ENCODE results near the gene EXOC2.
"Not testable (repeated sequence)": the region's sequence is repeated elsewhere in the genome, so short reads cannot be mapped to it uniquely, and the experiment has no call there.

EXOC2 gene

DNA sequence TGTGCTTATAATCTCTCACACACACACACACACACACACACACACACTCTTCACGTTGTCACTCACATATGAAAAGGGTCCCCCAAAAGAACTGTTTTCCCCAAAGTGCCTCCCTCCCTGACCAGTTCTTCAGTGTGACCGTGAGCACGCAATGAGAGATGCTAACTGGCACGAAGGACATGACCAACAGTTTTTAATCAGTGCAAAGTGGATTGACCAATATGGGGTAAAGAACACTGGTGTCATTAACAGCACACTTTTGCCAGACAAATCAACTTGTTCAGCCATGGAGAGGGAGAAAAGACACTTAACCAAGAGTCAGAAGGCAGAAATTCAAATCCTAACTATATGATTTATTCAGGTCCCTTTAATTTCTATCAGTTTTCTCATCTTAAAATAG is 15.0 kb downstream of the EXOC2 start:
- no peak for FAIRE-seq

DNA sequence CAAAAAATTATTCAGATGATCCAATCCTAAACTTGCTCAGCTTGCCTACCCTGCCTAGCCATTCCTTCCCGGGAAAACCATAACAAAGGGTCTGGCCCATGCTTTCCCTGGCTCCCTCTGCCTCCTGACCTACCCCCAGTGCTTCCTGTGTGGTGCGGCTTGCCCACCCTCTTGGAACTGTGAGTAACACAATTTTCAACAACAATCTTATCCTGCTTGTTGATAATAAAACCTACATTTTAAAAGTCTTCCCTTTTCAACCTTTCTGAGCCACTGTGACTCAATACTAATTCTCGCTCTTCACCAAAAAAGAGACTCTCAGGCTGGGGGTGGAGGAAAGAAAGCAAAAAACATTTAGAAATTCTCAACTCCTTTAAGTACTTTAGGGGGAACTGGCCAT is 18.0 kb downstream of the EXOC2 start:
- no peak for FAIRE-seq

DNA sequence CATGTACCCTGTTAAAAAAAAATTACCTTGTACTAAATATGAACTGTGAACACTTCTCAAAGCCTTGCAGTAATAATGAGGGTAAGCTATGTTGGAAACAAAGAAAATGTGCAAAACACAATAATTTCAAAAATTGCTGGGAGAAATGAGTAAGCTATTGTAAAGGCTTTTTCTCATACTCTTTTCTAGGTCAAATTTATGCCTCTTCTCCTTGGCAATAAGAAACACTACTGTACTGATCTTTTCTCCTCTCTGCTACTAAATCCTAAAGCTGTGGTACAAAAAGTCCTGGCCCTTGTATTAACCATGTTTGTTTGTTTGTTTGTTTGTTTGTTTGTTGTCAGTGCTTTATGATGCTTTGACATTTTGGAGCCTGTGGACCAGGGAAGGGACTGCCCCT is 18.5 kb downstream of the EXOC2 start:
- no peak for FAIRE-seq

DNA sequence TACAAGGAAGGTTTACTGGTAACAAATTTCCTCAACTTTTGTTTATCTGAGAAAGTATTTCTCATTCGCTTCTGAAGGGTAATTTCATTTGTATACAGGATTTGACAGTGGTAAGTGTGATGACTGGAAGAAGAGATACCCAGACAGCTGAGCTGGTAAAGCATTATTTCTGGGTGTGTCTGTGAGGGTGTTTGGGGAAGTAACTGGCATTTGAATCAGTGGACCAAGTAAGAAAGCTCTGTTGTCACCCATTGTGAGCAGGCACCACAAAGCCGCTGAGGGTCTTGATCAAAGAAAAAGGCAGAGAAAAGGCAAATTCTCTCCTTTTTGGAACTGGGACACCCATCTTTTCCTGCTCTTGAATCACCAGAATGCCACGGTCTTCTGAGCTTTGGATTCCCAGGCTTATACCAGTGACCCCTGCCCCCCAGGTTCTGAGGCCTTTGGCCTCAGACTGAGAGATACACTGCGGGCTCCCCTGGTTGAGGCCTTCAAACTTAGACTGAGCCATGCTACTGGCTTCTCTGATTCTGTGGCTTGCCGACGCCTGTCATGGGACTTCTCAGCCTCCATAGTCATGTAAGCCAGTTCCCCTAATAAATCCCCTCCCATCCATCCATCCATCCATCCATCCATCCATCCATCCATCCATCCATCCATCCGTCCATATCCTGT is 25.5 kb downstream of the EXOC2 start:
- FAIRE-seq: no peak

DNA sequence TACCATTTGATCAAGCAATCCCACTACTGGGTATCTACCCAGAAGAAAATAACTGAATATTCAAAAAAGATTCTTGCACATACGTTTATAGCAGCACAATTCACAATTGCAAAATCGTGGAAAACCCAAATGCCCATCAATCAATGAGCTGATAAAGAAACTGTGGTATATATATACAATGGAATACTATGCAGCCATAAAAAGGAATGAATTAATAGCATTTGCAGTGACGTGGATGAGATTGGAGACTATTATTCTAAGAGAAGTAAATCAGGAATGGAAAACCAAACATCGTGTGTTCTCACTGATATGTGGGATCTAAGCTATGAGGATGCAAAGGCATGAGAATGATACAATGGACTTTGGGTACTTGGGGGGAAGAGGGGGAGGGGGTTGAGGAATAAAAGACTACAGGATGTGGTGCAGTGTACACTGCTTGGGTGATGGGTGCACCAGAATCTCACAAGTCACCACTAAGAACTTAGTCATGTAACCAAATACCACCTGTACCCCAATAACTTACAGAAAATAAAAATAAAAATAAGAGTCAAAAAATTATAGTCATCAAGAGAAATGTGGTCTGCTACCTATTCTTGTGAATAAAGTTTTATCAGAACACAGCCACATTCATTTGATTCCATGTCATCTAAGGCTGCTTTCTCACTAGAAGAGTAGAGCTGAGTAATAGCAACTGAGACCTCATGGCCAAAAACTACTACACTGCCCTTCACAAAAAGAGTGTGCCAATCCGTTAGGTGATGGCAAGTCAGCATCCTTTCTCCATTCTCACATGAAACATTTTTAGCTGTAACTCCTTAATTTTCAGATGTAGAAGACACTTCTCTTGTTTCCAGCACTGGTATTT is 27.3 kb downstream of the EXOC2 start:
- FAIRE-seq: no peak

DNA sequence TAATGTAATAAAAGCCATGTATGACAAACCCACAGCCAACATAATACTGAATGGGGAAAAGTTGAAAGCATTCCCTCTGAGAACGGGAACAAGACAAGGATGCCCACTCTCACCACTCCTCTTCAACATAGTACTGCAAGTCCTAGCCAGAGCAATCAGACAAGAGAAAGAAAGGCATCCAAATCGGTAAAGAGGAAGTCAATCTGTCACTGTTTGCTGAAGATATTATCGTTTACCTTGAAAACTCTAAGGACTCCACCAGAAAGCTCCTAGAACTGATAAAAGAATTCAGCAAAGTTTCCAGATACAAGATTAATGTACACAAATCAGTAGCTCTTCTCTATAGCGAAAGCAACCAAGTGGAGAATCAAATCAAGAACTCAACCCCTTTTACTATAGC is 29.2 kb downstream of the EXOC2 start:
- not testable (repeated sequence) for FAIRE-seq

DNA sequence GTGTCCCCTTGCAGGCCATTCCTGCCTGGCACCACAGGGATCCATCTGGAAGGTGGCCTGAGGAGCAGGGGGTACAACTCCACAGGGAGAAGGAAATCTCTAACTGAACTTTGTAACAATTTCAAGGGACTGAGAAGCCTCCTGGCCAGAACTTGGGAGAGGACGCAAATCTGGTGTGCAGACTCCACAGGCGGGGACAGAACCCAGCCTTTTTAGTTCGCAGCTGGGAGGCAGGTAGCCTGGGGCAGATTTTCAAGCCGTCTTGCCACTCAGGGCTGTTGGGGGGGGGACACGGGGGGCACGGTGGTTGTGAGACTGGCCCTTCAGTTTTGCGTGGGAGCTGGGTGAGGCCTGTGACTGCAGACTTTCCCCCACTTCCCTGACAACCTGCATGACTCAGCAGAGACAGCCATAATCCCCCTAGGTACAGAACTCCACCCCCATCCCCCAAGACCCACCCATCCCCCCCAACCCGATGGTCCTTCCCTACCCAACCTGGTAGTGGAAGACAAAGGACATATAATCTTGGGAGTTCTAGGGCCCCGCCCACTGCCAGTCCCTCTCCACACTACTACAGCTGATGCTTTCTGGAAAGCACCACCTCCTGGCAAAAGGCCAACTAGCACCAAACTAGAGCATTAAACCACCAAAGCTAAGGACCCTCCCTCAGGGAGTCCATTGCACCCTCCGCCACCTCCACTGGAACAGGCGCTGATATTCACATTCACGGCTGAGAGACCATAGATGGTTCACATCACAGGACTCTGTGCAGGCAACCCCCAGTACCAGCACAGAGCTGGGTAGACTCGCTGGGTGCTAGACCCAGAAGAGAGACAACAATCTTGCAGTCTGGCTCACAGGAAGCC is 33.0 kb downstream of the EXOC2 start:
- FAIRE-seq: no peak

DNA sequence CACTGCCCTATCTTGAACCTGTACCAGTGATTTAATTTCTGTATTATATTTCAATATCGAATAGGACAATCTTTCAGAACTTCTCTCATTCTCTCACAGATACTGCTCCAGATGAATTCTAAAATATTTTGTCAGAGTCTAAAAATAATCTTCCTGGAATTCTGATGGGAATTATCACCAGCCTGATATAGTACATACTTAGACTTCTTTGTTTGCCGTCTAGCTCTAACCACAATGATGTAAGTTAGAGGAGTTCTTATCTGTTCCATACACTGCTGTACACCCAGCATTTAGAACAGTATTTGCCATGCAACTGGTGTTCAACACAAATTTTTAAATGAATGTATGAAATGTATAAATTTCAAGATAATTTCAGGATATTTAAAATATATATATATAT is 34.7 kb downstream of the EXOC2 start:
- FAIRE-seq: no peak

DNA sequence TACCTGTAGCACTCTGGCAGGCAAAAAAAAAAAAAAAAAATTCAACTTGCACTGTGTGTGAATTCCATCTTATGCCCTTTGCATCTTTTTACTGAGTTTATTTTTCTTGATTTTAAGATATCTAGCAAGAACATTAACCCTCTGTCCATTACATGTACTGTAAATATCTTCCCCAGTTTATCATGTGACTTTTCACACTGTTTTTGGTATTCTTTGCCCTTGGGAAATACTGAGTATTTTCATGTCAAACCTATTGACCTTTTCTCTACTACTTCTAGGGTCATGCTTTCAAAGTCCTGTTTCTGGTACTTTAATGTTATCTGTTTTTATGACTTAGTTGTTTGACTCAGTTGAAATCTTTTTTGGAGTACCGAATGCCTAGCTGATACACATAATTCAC is 35.2 kb downstream of the EXOC2 start:
- no peak for FAIRE-seq

DNA sequence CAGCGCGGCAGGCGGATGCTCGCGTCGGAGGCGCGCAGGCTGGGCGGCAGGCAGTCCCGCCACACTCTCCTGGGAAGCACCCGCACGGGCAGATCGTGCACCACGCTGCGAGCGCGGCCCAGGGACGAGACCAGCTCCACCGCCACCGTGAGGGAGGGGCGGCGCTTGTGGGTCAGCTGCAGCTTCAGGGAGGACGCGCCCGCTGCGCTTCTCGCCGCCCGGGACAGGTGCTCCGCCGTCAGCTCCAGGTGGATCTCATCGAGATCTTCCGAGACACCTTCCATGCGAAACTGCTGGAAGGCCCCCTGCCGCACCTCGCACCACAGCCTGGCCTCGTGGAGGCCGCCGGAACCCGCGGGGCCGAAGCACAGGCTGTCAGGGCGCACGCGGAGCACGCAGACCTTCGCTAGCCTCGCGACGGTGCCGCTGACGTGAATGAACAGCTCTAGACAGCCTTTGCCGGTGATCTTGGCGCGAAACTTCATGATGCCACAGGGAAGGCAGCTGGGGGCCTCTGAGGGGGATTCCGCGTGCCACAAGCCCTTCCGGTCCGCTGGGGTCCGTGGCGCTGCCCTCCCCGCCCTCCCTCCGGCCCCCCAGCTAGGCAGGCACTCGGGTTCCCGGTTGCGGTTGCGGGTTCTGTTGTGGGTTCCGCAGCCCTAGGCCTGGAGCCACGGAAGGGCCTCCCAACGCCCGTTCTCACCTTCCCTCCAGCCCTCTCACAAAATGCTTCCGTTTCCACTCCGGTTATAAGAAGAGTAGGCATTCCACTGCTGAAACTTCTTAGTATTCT is 36.3 kb downstream of the EXOC2 start, which contains the start of gene HUS1B:
Gene HUS1B (minus strand): TSS at position 641 of the 793 bp plus-strand sequence. CDS start 156 bp downstream, at position 485.
- no peak for FAIRE-seq

DNA sequence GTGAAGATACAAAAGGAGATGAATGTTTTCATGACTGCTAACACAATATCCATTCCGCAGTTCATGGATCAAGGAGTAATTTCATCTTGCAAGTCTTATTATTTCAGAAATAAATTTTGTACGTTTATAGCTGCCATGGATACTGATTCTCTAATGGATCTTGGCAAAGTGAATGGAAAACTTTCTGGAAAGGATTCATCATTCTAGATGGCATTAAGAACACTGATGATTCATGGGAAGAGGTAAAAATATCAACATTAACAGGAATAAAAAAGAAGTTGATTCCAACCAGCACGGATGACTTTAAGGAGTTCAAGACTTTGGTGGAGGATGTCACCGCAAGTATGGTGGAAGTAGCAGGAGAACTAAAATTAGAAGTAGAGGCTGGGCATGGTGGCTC is 38.8 kb downstream of the EXOC2 start:
- no peak for FAIRE-seq

DNA sequence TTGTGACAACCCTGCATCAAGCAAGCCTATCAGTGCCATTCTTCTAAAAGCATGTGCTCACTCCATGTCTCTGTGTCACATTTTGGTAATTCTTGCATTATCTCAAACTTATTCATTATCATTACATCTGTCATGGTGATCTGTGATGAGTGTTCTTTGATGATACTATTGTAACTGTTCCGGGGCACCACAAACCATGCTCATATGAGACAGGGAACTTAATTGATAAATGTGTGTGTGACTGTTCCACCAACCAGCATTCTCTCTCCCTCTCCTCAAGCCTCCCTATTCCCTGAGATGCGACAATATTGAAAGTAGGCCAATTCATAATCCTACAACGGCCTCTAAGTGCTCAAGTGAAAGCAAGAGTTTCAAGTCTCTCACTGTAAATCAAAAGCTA is 40.1 kb downstream of the EXOC2 start:
- FAIRE-seq: no peak

DNA sequence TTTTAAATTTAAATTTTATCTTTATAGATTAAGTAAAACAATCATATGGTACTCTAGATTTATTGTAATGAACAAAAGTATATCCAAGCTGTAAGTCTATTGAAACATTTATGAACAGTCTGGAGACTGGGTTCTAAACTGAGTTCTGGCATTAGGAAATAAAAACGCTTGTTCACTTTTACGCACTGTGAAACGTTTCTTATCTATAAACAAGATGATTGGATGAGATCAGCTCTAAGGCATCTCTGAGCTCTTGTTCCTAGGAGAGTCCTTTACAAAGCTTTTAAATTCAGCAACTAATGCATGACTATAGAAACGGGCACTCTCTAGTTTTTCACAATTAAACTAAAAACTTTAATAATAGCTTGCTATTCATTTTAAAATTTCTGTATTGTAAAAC is 42.8 kb downstream of the EXOC2 start:
- no peak for FAIRE-seq

DNA sequence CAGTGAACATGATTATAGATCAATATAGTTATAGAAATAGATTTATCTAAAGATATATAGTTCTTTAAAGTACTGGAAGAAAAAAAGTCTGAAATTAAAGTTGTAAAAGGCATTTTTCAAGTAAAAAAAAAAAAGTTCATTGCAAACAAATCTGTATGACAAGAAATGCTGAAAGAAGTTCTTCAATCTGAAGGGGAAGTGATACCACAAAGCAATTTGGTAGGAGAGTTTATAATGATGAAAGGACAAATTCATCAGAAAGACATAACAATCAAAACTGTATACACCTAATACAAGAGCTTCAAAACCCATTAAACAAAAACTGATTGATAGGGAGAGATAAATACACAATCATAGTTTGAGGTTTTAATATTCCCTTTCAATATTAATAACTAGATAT is 50.1 kb downstream of the EXOC2 start:
- no peak for FAIRE-seq

DNA sequence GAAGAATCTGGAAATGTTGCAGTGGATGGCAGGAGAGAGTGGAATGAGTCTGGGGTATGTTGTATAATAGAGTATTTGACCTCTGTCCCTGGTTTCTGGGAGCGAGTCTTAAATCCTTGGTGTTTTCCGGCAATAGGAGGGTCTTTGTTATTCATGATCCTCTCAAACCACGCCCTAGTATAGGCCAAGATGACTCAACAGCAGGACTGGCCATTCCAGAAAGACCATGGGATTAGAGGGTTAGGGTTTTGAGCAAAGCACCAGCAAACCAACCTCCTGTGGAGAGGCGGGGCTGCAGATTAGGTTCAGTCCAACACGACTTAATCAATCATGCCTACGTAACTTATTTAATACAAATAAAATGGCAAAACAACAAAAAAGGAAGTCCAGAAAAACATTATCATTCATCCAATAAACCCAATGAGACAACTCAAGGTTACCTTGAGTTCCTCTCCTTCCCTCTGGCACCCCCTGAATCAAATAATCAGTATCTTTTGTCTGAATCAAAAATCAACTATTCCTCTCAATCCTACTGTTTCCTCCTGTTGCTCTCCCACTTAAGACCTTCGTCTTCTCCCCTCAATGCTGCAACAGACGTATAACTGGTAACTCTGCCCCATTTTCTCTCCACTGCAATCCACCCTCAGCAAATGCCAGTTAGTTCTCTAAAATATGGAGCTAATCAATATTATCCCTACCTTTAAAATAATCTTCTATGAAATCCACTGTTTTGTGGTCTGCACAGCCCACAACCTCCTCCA is 51.5 kb downstream of the EXOC2 start:
- FAIRE-seq: no peak

DNA sequence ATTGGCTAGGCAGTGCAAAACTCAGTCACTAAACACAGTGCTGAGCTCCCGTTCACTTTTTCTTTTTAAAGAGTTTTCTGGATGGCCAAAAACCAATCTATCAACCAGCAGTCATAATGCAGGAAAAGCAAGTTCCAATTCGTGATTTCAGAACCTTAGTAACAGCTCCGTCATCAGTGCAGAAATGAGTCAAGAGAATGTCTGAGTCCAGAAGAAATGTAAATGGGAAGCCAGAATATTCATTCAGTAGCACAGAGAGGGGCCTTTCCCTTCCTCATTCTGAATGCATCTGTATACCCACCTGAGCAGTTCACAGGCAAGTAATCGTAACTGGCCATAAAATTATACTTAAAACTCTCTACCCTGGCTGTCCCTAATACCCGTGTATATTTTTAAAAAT is 56.5 kb downstream of the EXOC2 start:
- no peak for FAIRE-seq

DNA sequence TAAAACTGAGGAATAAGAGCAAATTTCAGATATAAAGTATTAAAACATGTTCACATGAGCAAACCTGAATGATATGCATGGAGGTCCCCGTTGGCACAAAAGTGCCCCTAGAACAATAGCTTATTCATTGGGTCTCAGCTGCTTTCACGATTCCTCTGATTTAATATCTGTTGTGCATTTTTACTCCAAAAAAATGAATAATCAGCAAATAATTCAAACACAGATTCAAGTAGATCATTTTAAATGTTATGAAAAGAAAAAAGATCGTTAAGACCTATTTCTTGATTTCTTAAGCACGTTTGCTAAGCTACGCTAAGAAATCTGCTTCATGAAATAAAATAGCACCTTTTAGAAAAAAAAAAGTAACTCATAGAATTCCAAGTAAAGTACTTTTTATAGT is 57.7 kb downstream of the EXOC2 start:
- FAIRE-seq: no peak

DNA sequence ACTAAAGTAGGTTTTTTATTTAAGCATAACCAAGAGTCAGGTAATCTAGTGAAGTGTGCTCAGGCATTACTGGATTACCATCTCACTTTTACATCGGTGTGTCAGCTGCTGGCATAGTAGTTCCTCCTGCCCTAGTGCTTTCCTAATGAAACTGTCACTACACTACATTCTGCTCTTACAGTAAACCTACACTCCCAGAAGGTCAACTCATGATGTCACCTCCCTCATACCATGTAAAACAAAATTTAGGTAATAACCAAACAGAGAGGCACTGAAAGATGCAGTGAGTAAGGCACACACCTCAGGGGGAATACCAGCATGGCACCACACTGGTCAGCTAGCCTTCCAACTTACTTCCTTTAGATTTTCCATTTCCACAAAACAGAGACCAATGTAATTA is 59.3 kb downstream of the EXOC2 start:
- no peak for FAIRE-seq

DNA sequence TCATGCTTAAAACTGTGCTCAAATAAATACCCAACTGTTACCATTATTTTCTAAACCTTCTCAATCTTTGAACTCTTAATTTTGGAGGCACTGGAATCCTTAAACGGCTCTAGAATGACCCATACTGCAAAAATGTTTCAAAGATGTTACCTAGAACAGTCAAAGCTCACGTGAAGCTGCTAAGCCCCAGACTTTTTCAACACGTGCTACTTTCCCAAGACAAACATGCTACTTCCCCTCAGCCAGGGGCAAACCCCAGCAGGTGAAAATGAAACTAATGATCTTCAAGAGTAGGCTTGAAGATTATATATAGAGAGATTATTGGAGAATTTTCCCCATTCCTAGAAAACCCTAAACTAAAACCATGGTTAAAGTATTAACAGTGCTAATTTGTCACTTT is 64.2 kb downstream of the EXOC2 start:
- no peak for FAIRE-seq

DNA sequence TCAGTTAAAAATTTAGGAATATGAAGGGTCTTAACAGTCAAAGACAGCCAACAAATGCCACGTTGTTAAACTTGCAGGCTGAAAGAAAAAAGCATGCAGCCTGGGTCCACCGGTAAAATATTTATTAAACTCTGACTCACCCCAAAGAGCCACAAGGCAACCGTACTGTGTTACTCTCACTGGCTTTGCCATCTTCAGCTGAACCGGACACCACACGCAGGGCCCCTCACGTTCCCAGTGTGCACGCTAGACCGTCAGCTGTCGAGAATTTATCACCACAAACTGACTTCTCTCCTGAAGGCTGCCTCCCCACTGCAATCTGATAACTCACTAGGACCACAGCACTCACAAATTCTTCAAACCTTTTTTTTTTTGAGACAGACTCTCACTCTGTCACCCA is 66.7 kb downstream of the EXOC2 start:
- no peak for FAIRE-seq

DNA sequence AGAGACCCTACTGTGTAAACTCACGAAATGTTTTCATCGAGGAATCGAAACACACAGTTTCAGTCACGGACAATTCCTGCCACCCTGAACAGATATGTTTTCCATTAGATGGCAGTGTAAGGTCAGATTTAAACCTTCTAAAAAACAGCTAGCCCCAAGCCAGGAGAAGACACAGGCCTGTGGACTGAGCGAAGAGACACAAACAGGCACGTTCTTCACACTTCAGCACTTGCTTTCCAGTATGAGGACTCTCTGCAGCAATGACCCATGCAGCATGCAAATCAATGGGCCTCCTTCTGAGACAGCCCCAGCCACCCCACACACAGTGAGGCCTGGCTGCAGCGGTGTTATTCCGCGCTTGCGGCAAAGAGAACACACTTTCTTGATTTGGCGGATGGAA is 68.0 kb downstream of the EXOC2 start:
- no peak for FAIRE-seq

DNA sequence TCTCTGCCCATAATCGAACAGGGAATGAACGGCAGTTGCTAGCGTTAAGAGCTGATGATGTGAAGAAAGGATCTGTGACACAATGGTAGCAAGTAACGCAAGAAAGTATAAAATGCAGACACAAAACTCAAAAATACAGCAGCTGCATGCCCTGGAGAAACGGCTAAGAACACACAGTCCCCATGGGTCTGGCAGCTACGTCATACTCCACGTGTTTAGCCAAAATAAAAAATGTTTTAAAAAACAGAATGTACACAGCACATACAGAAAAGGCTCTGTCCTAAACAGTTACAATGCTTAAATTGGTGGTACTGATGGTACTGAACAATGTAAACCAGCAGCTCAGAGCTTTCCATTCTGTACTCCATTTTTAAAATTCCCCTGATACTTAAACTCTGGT is 70.5 kb downstream of the EXOC2 start:
- FAIRE-seq: no peak

Data from A204.1 (cell line).